KMS-11 (cell line): Measurements from ENCODE around the gene REEP5.
"Not testable (repeated sequence)": the region's sequence is repeated elsewhere in the genome, so short reads cannot be mapped to it uniquely, and the experiment has no call there.

ENCODE experiments used
- H2AFZ ChIP-seq: fragments of 200-600 bp; sonication (generic); 2 replicates; pipeline ENCODE4 v1.6.1; 2016; ENCODE audit warnings: antibody characterized with exemption, mixed run types, low read depth
- H3K27ac ChIP-seq: fragments of 200-600 bp; sonication (generic); 2 replicates; pipeline ENCODE4 v1.6.1; 2016; ENCODE audit warnings: mild to moderate bottlenecking, mixed run types
- H3K27me3 ChIP-seq: fragments of 200-600 bp; sonication (generic); 2 replicates; pipeline ENCODE4 v1.6.1; 2017; ENCODE audit warnings: mild to moderate bottlenecking, low read depth, mixed run types, moderate library complexity; ENCODE audit not compliant: insufficient read depth
- H3K36me3 ChIP-seq: fragments of 200-600 bp; sonication (generic); 2 replicates; pipeline ENCODE4 v1.6.1; 2017; ENCODE audit warnings: mild to moderate bottlenecking, mixed run types; ENCODE audit not compliant: insufficient read depth
- H3K4me1 ChIP-seq: fragments of 200-600 bp; sonication (generic); 2 replicates; pipeline ENCODE4 v1.6.1; 2016; ENCODE audit warnings: mild to moderate bottlenecking, low read depth, mixed run types; ENCODE audit not compliant: poor library complexity, severe bottlenecking
- H3K4me2 ChIP-seq: fragments of 200-600 bp; sonication (generic); 2 replicates; pipeline ENCODE4 v1.7.0; 2016; ENCODE audit warnings: mild to moderate bottlenecking, mixed run types
- H3K4me3 ChIP-seq: fragments of 200-600 bp; sonication (generic); IDR thresholded peaks from 2 replicates; pipeline ENCODE4 v1.6.1; 2017; ENCODE audit warnings: low read depth, low read length, mixed read lengths; ENCODE audit not compliant: insufficient read depth
- H3K79me2 ChIP-seq: fragments of 200-600 bp; sonication (generic); 2 replicates; pipeline ENCODE4 v1.6.1; 2016; ENCODE audit warnings: low read depth, mixed run types; ENCODE audit not compliant: insufficient read depth
- H3K9ac ChIP-seq: fragments of 200-600 bp; sonication (generic); 2 replicates; pipeline ENCODE4 v1.6.1; 2016; ENCODE audit warnings: mild to moderate bottlenecking, mixed run types
- H4K20me1 ChIP-seq: fragments of 200-600 bp; sonication (generic); 2 replicates; pipeline ENCODE4 v1.6.1; 2016; ENCODE audit warnings: mild to moderate bottlenecking, mixed run types; ENCODE audit not compliant: insufficient read depth
- TF ChIP-seq, protein P1 (sequence below): fragments of 200-600 bp; sonication (generic); conservative IDR thresholded peaks from 2 replicates; pipeline ENCODE4 v1.6.1; 2017; ENCODE audit warnings: low read depth, mild to moderate bottlenecking, antibody characterized with exemption, low read length, moderate library complexity, mixed read lengths

Gene REEP5

GRCh38 chr5:112965733-112966306 is 43.8 kb upstream of the REEP5 start:
- Histone ChIP-seq H3K36me3 (no peaks in the 10 kb centered on the region), H3K27me3 (no peaks in the 10 kb centered on the region), H3K79me2 (no peaks in the 10 kb centered on the region), H2AFZ (no peak overlapping the region), H3K9ac (no peak overlapping the region), H4K20me1 (no peaks in the 10 kb centered on the region), H3K4me3 (no peak overlapping the region), H3K4me2 (no peak overlapping the region), H3K27ac (no peak overlapping the region), H3K4me1 (peaks cover 30% of the 10 kb centered on the region)
- TF ChIP-seq, protein P1, sequence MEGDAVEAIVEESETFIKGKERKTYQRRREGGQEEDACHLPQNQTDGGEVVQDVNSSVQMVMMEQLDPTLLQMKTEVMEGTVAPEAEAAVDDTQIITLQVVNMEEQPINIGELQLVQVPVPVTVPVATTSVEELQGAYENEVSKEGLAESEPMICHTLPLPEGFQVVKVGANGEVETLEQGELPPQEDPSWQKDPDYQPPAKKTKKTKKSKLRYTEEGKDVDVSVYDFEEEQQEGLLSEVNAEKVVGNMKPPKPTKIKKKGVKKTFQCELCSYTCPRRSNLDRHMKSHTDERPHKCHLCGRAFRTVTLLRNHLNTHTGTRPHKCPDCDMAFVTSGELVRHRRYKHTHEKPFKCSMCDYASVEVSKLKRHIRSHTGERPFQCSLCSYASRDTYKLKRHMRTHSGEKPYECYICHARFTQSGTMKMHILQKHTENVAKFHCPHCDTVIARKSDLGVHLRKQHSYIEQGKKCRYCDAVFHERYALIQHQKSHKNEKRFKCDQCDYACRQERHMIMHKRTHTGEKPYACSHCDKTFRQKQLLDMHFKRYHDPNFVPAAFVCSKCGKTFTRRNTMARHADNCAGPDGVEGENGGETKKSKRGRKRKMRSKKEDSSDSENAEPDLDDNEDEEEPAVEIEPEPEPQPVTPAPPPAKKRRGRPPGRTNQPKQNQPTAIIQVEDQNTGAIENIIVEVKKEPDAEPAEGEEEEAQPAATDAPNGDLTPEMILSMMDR: no peak

- H3K36me3 ChIP-seq, H3K4me1 ChIP-seq, H3K27ac ChIP-seq, H3K27me3 ChIP-seq, H2AFZ ChIP-seq, H3K79me2 ChIP-seq, H3K9ac ChIP-seq, H3K4me2 ChIP-seq, H4K20me1 ChIP-seq, H3K4me3 ChIP-seq: not testable (repeated sequence)
Observed at GRCh38 chr5:112963374-112963733, 41.3 kb upstream of the REEP5 start.

- no peaks in the 10 kb centered on the region for H4K20me1 ChIP-seq
Observed at GRCh38 chr5:112960863-112961504, 39.0 kb upstream of the REEP5 start.

DNA sequence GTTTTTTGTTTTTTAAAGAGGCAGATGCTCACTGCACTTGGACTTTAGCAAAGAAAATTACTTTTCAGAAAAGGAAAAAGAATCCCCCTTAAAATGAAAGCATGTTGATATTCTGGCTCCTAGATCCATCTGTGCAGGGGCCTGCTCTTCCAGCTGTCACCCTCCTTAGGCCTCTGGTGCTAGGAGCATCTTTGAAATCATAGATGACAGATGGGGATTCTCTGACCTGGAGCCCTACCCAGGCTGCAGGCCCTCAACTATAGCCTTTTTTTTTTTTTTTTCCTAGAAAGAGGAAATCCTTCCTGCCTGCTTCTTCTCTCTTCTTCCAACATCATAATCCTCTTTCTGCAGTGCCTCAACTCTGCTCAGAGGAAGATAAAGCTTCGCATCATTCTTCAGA is 38.3 kb upstream of the REEP5 start:
- Histone ChIP-seq H3K4me2 (no peak overlapping the region), H3K9ac (no peak overlapping the region), H3K27ac (no peak overlapping the region), H2AFZ (no peak overlapping the region), H3K27me3 (no peaks in the 10 kb centered on the region), H3K4me3 (no peak overlapping the region), H3K4me1 (peaks cover 10% of the 10 kb centered on the region), H3K36me3 (no peaks in the 10 kb centered on the region), H4K20me1 (no peaks in the 10 kb centered on the region), H3K79me2 (no peaks in the 10 kb centered on the region)
- TF ChIP-seq, protein P1: no peak

More at GRCh38 chr5:112960863-112961504, 39.0 kb upstream of the REEP5 start:
- Histone ChIP-seq H3K4me1 (peaks cover 10% of the 10 kb centered on the region), H2AFZ (no peak overlapping the region), H3K27me3 (no peaks in the 10 kb centered on the region), H3K36me3 (no peaks in the 10 kb centered on the region), H3K79me2 (no peaks in the 10 kb centered on the region), H3K9ac (no peak overlapping the region), H3K27ac (no peak overlapping the region), H3K4me3 (no peak overlapping the region), H3K4me2 (no peak overlapping the region)
- TF ChIP-seq, protein P1: no peak

DNA sequence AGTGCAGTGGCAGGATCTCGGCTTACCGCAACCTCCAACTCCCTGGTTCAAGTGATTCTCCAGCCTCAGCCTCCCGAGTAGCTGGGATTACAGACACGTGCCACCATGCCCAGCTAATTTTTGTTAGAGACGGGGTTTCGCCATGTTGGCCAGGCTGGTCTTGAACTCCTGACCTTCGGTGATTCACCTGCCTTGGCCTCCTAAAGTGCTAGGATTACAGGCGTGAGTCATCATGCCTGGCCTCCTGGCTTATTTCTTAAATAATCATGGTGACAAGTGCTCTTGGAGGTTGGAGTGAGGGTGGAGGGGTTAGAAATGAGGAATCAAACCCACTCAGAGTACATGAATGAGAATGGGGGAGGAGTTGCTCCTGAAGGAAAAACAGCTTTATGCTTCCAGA is 37.8 kb upstream of the REEP5 start:
- H3K4me2 ChIP-seq, H3K27me3 ChIP-seq, H4K20me1 ChIP-seq, H3K27ac ChIP-seq, H3K36me3 ChIP-seq, H3K79me2 ChIP-seq, H3K9ac ChIP-seq, H2AFZ ChIP-seq, H3K4me3 ChIP-seq, H3K4me1 ChIP-seq: not testable (repeated sequence)
